Neutrophil (primary cell): Measurements from ENCODE around the gene CALML5.
A peak's percentile ranks its signal among the peaks of the same experiment; 100 is the strongest.

Source experiments
- H3K27ac ChIP-seq: fragments of 200-600 bp; sonication (generic); 2 replicates; pipeline ENCODE4 v1.5.1; 2016; ENCODE audit warnings: mild to moderate bottlenecking, moderate library complexity
- H3K27me3 ChIP-seq: fragments of 200-600 bp; sonication (generic); 2 replicates; pipeline ENCODE4 v1.6.0; 2016; ENCODE audit warnings: mild to moderate bottlenecking
- H3K36me3 ChIP-seq: fragments of 200-600 bp; sonication (generic); 2 replicates; pipeline ENCODE4 v1.5.1; 2017
- H3K4me1 ChIP-seq, 2 experiments: fragments of 200-600 bp in 1 of 2; sonication (generic) in 1 of 2; 1 replicate in 1 of 2; 2 replicates in 1 of 2; pipeline versions ENCODE4 v1.5.1 to v1.6.1; 2013 to 2016; ENCODE audit warnings: low read depth in 1 of 2, low read length in 1 of 2, mild to moderate bottlenecking in 1 of 2, moderate library complexity in 1 of 2; ENCODE audit not compliant: control insufficient read depth in 1 of 2, insufficient read depth in 1 of 2
- H3K4me3 ChIP-seq, 2 experiments: fragments of 200-600 bp in 1 of 2; sonication (generic) in 1 of 2; 1 replicate in 1 of 2; 2 replicates in 1 of 2; pipeline ENCODE4 v1.5.1; 2013 to 2016; ENCODE audit warnings: low read depth in 1 of 2, low read length in 1 of 2, mild to moderate bottlenecking in 1 of 2, moderate library complexity in 1 of 2
- H3K9me3 ChIP-seq: fragments of 200-600 bp; sonication (generic); 2 replicates; pipeline ENCODE4 v1.5.1; 2016
- TF ChIP-seq, protein P1 (sequence below): fragments of 200-600 bp; sonication (generic); IDR thresholded peaks from 2 replicates; pipeline ENCODE4 v1.5.1; 2016; ENCODE audit warnings: antibody characterized with exemption

CALML5 gene

DNA sequence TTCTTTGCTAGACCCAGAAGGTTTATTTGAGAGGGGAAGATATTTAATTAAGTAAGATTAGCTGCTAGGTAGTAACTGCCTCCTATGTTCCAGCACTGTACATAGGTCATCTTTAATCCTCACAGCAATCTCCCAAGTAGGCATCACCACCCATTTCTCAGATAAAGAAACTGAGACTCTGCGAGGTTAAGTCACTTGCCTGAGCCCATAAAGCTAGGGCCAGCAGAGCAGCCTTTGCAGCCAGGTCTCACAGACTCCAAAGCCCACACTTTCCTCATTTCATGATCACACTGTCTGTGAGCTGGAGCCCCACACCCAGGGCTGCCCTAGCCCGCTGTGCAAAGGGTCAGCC, 46.0 kb upstream of the CALML5 start:
- H3K36me3 ChIP-seq, result no peaks in the 10 kb centered on the region
- peak overlapping the region; percentile 79 for H3K27ac ChIP-seq
- H3K27me3 ChIP-seq, result no peaks in the 10 kb centered on the region
- H3K4me3 ChIP-seq, result no peak overlapping the region
- H3K9me3 ChIP-seq, result no peaks in the 10 kb centered on the region
- TF ChIP-seq, protein P1, sequence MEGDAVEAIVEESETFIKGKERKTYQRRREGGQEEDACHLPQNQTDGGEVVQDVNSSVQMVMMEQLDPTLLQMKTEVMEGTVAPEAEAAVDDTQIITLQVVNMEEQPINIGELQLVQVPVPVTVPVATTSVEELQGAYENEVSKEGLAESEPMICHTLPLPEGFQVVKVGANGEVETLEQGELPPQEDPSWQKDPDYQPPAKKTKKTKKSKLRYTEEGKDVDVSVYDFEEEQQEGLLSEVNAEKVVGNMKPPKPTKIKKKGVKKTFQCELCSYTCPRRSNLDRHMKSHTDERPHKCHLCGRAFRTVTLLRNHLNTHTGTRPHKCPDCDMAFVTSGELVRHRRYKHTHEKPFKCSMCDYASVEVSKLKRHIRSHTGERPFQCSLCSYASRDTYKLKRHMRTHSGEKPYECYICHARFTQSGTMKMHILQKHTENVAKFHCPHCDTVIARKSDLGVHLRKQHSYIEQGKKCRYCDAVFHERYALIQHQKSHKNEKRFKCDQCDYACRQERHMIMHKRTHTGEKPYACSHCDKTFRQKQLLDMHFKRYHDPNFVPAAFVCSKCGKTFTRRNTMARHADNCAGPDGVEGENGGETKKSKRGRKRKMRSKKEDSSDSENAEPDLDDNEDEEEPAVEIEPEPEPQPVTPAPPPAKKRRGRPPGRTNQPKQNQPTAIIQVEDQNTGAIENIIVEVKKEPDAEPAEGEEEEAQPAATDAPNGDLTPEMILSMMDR, result no peak
- peaks cover 64 to 65% of the 10 kb centered on the region in 2 experiments for H3K4me1 ChIP-seq

DNA sequence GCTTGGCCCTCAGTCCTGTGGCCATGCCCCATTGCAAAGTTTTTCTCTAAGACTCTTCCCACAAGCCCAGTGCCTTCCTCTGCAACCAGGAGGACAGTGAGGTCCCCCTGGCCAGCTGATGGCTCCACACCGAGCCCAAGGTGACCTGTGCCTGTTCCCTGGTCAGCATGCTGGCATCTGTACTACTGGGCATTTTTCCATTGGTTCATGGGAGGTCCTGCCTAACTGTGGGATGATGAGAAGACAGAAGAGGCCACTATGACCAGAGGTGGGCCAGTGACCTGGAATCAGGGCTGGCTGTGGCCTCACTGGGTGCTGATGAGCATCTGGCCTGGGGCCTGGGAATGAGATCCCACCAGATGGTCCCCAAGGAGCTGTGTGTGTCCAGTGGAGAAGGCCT, 45.6 kb upstream of the CALML5 start:
- peaks cover 67 to 68% of the 10 kb centered on the region in 2 experiments for H3K4me1 ChIP-seq
- no peak overlapping the region for H3K4me3 ChIP-seq
- TF ChIP-seq, protein P1, result no peak
- peak overlapping the region; percentile 79 for H3K27ac ChIP-seq
- no peaks in the 10 kb centered on the region for H3K27me3 ChIP-seq
- H3K36me3 ChIP-seq, result no peaks in the 10 kb centered on the region
- H3K9me3 ChIP-seq, result no peaks in the 10 kb centered on the region

DNA sequence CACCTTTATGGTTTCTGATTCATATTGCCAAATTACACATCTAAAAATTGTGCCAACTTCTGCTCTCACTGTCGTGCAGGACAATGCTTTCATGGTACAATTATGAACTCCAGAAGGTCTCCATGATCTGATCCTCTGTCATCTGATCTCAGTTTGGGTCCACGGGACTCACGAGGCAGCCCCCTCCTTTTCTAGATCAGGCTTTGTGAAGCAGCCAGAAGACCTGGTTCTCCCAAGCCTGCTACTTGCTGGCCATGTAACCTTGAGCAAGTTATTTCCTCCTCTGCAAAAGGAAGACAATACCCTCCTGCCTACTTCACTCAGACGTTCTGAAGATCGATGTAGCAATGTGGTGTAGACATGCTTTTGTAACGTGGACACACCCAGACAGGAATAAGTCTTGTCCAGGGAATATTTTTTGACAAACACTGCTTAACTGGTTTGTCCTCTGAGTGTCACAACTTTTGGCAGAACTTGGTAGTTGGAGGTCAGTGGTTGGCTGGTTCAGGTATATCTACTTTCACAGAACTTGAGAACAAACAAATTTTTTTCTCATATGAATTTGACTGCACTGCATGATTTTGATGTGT, 44.9 kb upstream of the CALML5 start:
- H3K36me3 ChIP-seq, result no peaks in the 10 kb centered on the region
- H3K4me3 ChIP-seq, result peak overlapping the region in 1 of 2 experiments; percentile 17
- H3K4me1 ChIP-seq, result peaks cover 74 to 75% of the 10 kb centered on the region in 2 experiments
- H3K9me3 ChIP-seq, result no peaks in the 10 kb centered on the region
- TF ChIP-seq, protein P1, result no peak
- H3K27me3 ChIP-seq, result no peaks in the 10 kb centered on the region
- peak overlapping the region; percentile 79 for H3K27ac ChIP-seq

DNA sequence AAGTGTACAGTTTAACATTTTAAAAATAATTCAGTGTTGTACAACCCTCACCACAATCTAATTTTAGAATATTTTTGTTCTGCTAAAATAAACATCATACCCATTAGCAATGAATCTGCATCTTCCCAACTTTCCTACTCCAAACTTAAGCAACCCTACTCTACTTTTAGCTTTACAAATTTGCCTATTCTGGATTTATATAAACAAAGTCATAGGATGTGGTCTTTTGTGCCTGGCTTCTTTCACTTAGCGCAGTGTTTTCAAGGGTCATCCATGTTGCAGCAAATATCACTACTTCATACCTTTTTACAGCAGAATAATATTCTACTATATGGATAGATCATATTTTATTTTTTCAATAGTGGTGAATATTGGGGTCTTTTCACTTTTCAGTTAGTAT, 44.3 kb upstream of the CALML5 start:
- Histone ChIP-seq H3K9me3 (no peaks in the 10 kb centered on the region), H3K4me1 (peaks cover 77% of the 10 kb centered on the region in 2 experiments), H3K4me3 (no peak overlapping the region), H3K27me3 (no peaks in the 10 kb centered on the region), H3K27ac (peak overlapping the region; percentile 79), H3K36me3 (no peaks in the 10 kb centered on the region)
- TF ChIP-seq, protein P1, result no peak

DNA sequence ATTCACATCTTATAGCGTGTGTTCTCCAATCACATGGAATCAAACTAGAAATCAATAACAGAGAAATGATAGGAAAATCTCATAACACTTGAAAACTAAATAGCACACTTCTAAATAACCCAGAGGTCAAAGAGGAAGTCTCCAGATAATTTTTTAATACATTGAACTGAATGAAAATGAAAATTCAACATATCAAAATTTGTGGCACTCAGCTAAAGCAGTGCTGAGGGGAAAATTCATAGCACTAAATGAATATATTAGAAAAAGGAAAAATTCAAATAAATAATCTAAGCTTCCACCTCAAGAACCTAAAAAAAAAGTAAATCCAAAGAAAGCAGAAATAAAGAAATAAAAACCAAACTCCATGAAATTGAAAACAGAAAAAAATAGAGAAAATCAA, 42.7 kb upstream of the CALML5 start:
- H3K27me3 ChIP-seq, result no peaks in the 10 kb centered on the region
- no peak overlapping the region for H3K27ac ChIP-seq
- TF ChIP-seq, protein P1, result no peak
- H3K4me3 ChIP-seq, result no peak overlapping the region
- H3K4me1 ChIP-seq, result peaks cover 65% of the 10 kb centered on the region in 2 experiments
- H3K36me3 ChIP-seq, result no peaks in the 10 kb centered on the region
- H3K9me3 ChIP-seq, result no peaks in the 10 kb centered on the region
